GM23338 (cell line): ENCODE data around the gene MTIF3. TPM values are rescaled to one million over a fixed set of nuclear protein-coding genes. Genes with fewer than 3 reads are reported as not detected.

ENCODE experiments used
- ATAC-seq: fragments of 200-7000 bp; cut with Tn5 transposase; 3 replicates; pipeline ENCODE4 v1.9.1; 2020
- DNase-seq: peaks from one replicate; pipeline ENCODE4 v3.0.0-alpha.2; 2015; ENCODE audit warnings: low spot score
- H2AFZ ChIP-seq: fragments of 200-600 bp; sonication (generic); 2 replicates; pipeline ENCODE4 v1.8.0; 2016; ENCODE audit warnings: antibody characterized with exemption, mild to moderate bottlenecking, moderate library complexity
- H3F3A ChIP-seq: fragments of 200-600 bp; sonication (generic); replicated peaks from 2 replicates; pipeline ENCODE4 v1.8.0; 2017; ENCODE audit warnings: antibody characterized with exemption, mixed run types, low read depth
- H3K27ac ChIP-seq: fragments of 200-600 bp; sonication (generic); 2 replicates; pipeline ENCODE4 v1.6.1; 2016; ENCODE audit warnings: low read depth
- H3K27me3 ChIP-seq: fragments of 200-600 bp; sonication (generic); 2 replicates; pipeline ENCODE4 v1.8.0; 2016; ENCODE audit warnings: mild to moderate bottlenecking, mixed run types, moderate library complexity; ENCODE audit not compliant: insufficient read depth
- H3K36me3 ChIP-seq: fragments of 200-600 bp; sonication (generic); 2 replicates; pipeline ENCODE4 v1.8.0; 2016; ENCODE audit warnings: mild to moderate bottlenecking; ENCODE audit not compliant: insufficient read depth
- H3K4me1 ChIP-seq: fragments of 200-600 bp; sonication (generic); 2 replicates; pipeline ENCODE4 v1.8.0; 2016; ENCODE audit warnings: mild to moderate bottlenecking, moderate library complexity; ENCODE audit not compliant: insufficient read depth
- H3K4me2 ChIP-seq: fragments of 200-600 bp; sonication (generic); 2 replicates; pipeline ENCODE4 v1.7.1; 2017; ENCODE audit warnings: mixed run types
- H3K4me3 ChIP-seq: fragments of 200-600 bp; sonication (generic); 2 replicates; pipeline ENCODE4 v1.6.1; 2016; ENCODE audit warnings: mixed run types
- H3K79me2 ChIP-seq: fragments of 200-600 bp; sonication (generic); replicated peaks from 2 replicates; pipeline ENCODE4 v1.8.0; 2017; ENCODE audit warnings: mild to moderate bottlenecking; ENCODE audit not compliant: insufficient read depth
- H3K9me2 ChIP-seq: fragments of 200-600 bp; sonication (generic); 2 replicates; pipeline ENCODE4 v1.8.0; 2017; ENCODE audit not compliant: insufficient read depth
- H4K20me1 ChIP-seq: fragments of 200-600 bp; sonication (generic); replicated peaks from 2 replicates; pipeline ENCODE4 v1.8.0; 2017; ENCODE audit warnings: mild to moderate bottlenecking; ENCODE audit not compliant: insufficient read depth
- H3K27ac Mint-ChIP-seq: 2 replicates; pipeline ENCODE4 v1.8.0; 2020; ENCODE audit warnings: inconsistent platforms, mild to moderate bottlenecking, moderate library complexity, mixed read lengths
- H3K27me3 Mint-ChIP-seq: 3 replicates; pipeline ENCODE4 v1.8.0; 2022; ENCODE audit warnings: low read depth, mild to moderate bottlenecking, moderate library complexity, mixed read lengths, inconsistent platforms; ENCODE audit not compliant: insufficient read depth, poor library complexity
- H3K36me3 Mint-ChIP-seq: 3 replicates; pipeline ENCODE4 v1.8.0; 2021; ENCODE audit warnings: low read depth, mild to moderate bottlenecking, inconsistent platforms, moderate library complexity, mixed read lengths
- H3K4me1 Mint-ChIP-seq: 3 replicates; pipeline ENCODE4 v1.8.0; 2020; ENCODE audit warnings: mild to moderate bottlenecking, inconsistent platforms, mixed read lengths
- H3K4me3 Mint-ChIP-seq: 3 replicates; pipeline ENCODE4 v1.8.0; 2021; ENCODE audit warnings: moderate library complexity, mild to moderate bottlenecking, inconsistent platforms, mixed read lengths
- H3K9me3 Mint-ChIP-seq: 3 replicates; pipeline ENCODE4 v1.8.0; 2020; ENCODE audit warnings: moderate library complexity, mild to moderate bottlenecking, inconsistent platforms, mixed read lengths
- CREB1 ChIP-seq: fragments of 250-450 bp; sonication (Bioruptor Pico); IDR thresholded peaks from 2 replicates; pipeline ENCODE4 v1.5.0; 2020; ENCODE audit warnings: low read depth, mild to moderate bottlenecking, moderate library complexity
- CTCF ChIP-seq, 2 experiments: fragments of 200-600 bp in 1 of 2; sonication (generic) in 1 of 2; conservative IDR thresholded peaks; 2 replicates each; pipeline versions ENCODE4 v1.5.1 to v1.6.1; 2016 to 2017; ENCODE audit warnings: antibody characterized with exemption in 2 of 2, low read depth in 2 of 2, mild to moderate bottlenecking in 2 of 2, moderate library complexity in 1 of 2
- EZH2 ChIP-seq: fragments of 200-600 bp; sonication (generic); IDR thresholded peaks from one replicate; pipeline ENCODE4 v1.8.0; 2017; ENCODE audit warnings: antibody characterized with exemption, mild to moderate bottlenecking, low read depth; ENCODE audit not compliant: unreplicated experiment
- NANOG ChIP-seq: IDR thresholded peaks from 2 replicates; pipeline ENCODE4 v1.6.1; 2016; ENCODE audit warnings: antibody characterized with exemption, borderline replicate concordance
- STAT1 ChIP-seq: IDR thresholded peaks from one replicate; pipeline ENCODE4 v1.6.1; 2016; ENCODE audit warnings: antibody characterized with exemption; ENCODE audit not compliant: unreplicated experiment
- ZNF114 ChIP-seq: fragments of 250-450 bp; sonication (Bioruptor Pico); IDR thresholded peaks from 2 replicates; pipeline ENCODE4 v1.5.0; 2020; ENCODE audit warnings: mild to moderate bottlenecking, moderate library complexity
- ZNF331 ChIP-seq: fragments of 250-450 bp; sonication (Bioruptor Pico); IDR thresholded peaks from 2 replicates; pipeline ENCODE4 v1.5.0; 2020; ENCODE audit warnings: low read depth, mild to moderate bottlenecking, moderate library complexity
- ZNF462 ChIP-seq: fragments of 250-450 bp; sonication (Bioruptor Pico); IDR thresholded peaks from 2 replicates; pipeline ENCODE4 v1.5.0; 2020; ENCODE audit warnings: mild to moderate bottlenecking, moderate library complexity
- polyA plus RNA-seq: library from polyadenylated mRNA; unstranded; fragments of >200 nt; fragmentation: Nextera tagmentation; extraction: Ambion mirVana; gene quantifications from 2 replicates; pipeline ENCODE4 v1.2.1, GENCODE V29; 2016
- total RNA-seq: library from RNA; depleted of rRNA; stranded (reverse); fragments of >200 nt; shearing (Covaris generic); gene quantifications from 2 replicates; pipeline ENCODE4 v1.2.3, GENCODE V29; 2014

Gene MTIF3
- total and polyA plus RNA-seq, 2 experiments from 2014 or later, result 33.0 to 152 TPM

- Histone ChIP-seq H3K4me3 (no peak overlapping the region), H3K79me2 (no peaks in the 10 kb centered on the region), H4K20me1 (no peaks in the 10 kb centered on the region), H3K9me2 (no peaks in the 10 kb centered on the region), H3K4me1 (peaks cover 11% of the 10 kb centered on the region), H2AFZ (no peak overlapping the region), H3F3A (no peaks in the 10 kb centered on the region), H3K36me3 (no peaks in the 10 kb centered on the region), H3K27ac (no peak overlapping the region), H3K4me2 (no peak overlapping the region), H3K27me3 (no peaks in the 10 kb centered on the region)
- DNase-seq (no peak), ATAC-seq (no peak)
- no peak for TF ChIP-seq CTCF (conservative IDR thresholded peaks at IDR 0.05; ENCODE audit: low read depth in 2 of 2)
- Mint-ChIP-seq H3K4me1 (peaks cover 16% of the 10 kb centered on the region), H3K36me3 (no peaks in the 10 kb centered on the region), H3K4me3 (no peak overlapping the region), H3K27ac (no peak overlapping the region), H3K9me3 (no peaks in the 10 kb centered on the region), H3K27me3 (peaks cover 3% of the 10 kb centered on the region)
Observed at GRCh38 chr13:27487776-27488175, 37.4 kb upstream of the MTIF3 start.

GRCh38 chr13:27483421-27483820, 33.1 kb upstream of the MTIF3 start:
- Mint-ChIP-seq H3K27me3 (peaks cover 8% of the 10 kb centered on the region), H3K36me3 (no peaks in the 10 kb centered on the region), H3K9me3 (no peaks in the 10 kb centered on the region), H3K4me3 (no peak overlapping the region), H3K27ac (no peak overlapping the region), H3K4me1 (no peaks in the 10 kb centered on the region)
- H3K27ac ChIP-seq, result no peak overlapping the region
- H3K27me3 ChIP-seq, result no peaks in the 10 kb centered on the region
- no peak for TF ChIP-seq ZNF114 (CRISPR knock-in tag)
- TF ChIP-seq ZNF462, result no peak
- TF ChIP-seq STAT1, result no peak
- no peak for TF ChIP-seq ZNF331 (CRISPR knock-in tag)
- TF ChIP-seq NANOG, result no peak
- no peak for TF ChIP-seq CREB1 (CRISPR knock-in tag)
- no peak for TF ChIP-seq EZH2
- H3K4me2 ChIP-seq, result no peak overlapping the region
- no peaks in the 10 kb centered on the region for H4K20me1 ChIP-seq
- H3K79me2 ChIP-seq, result no peaks in the 10 kb centered on the region
- H3K36me3 ChIP-seq, result no peaks in the 10 kb centered on the region
- no peaks in the 10 kb centered on the region for H3F3A ChIP-seq
- no peak overlapping the region for H2AFZ ChIP-seq
- DNase-seq (no peak), ATAC-seq (no peak)
- H3K9me2 ChIP-seq, result no peaks in the 10 kb centered on the region
- H3K4me1 ChIP-seq, result no peaks in the 10 kb centered on the region
- H3K4me3 ChIP-seq, result no peak overlapping the region
